IMR-90 (cell line): ENCODE measurements around the gene MAML3.

ENCODE experiments used
- BHLHE40 ChIP-seq: fragments of 150-350 bp; IDR thresholded peaks from 2 replicates; pipeline ENCODE4 v1.6.1; 2016; ENCODE audit warnings: mild to moderate bottlenecking, low read depth, low read length
- CTCF ChIP-seq: conservative IDR thresholded peaks from 2 replicates; pipeline ENCODE4 v1.5.1; 2012; ENCODE audit warnings: mild to moderate bottlenecking, low read depth, low read length, improper control_type of control experiment
- POLR2A ChIP-seq: IDR thresholded peaks from 2 replicates; pipeline ENCODE4 v1.6.1; 2012; ENCODE audit warnings: mild to moderate bottlenecking, low read depth, low read length
- RCOR1 ChIP-seq: IDR thresholded peaks from 2 replicates; pipeline ENCODE4 v1.6.1; 2012; ENCODE audit warnings: mild to moderate bottlenecking, low read length, improper control_type of control experiment; ENCODE audit not compliant: insufficient replicate concordance
- USF2 ChIP-seq: fragments of 150-350 bp; IDR thresholded peaks from 2 replicates; pipeline ENCODE4 v1.6.1; 2017; ENCODE audit warnings: mild to moderate bottlenecking, antibody characterized with exemption, low read length, low read depth
- TF ChIP-seq, protein P1 (sequence below): fragments of 150-350 bp; IDR thresholded peaks from 2 replicates; pipeline ENCODE4 v1.6.1; 2016; ENCODE audit warnings: low read depth, mild to moderate bottlenecking, low read length, moderate library complexity, borderline replicate concordance

- TF ChIP-seq RCOR1 (no peak), POLR2A (no peak), CTCF (no peak), USF2 (no peak), BHLHE40 (no peak)
- TF ChIP-seq, protein P1, sequence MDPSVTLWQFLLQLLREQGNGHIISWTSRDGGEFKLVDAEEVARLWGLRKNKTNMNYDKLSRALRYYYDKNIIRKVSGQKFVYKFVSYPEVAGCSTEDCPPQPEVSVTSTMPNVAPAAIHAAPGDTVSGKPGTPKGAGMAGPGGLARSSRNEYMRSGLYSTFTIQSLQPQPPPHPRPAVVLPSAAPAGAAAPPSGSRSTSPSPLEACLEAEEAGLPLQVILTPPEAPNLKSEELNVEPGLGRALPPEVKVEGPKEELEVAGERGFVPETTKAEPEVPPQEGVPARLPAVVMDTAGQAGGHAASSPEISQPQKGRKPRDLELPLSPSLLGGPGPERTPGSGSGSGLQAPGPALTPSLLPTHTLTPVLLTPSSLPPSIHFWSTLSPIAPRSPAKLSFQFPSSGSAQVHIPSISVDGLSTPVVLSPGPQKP, result no peak
Measured at GRCh38 chr4:140150636-140150885, 3.4 kb downstream of the MAML3 start.
